ENCODE results near the gene ATOH8. TPM values are rescaled to one million over a fixed set of nuclear protein-coding genes. Genes with fewer than 3 reads are reported as not detected.
A peak's percentile ranks its signal among the peaks of the same experiment; 100 is the strongest.

The ATOH8 gene
- total RNA-seq, 1 donor from 2014 or later = 13.7 TPM

- TF ChIP-seq, protein P1, sequence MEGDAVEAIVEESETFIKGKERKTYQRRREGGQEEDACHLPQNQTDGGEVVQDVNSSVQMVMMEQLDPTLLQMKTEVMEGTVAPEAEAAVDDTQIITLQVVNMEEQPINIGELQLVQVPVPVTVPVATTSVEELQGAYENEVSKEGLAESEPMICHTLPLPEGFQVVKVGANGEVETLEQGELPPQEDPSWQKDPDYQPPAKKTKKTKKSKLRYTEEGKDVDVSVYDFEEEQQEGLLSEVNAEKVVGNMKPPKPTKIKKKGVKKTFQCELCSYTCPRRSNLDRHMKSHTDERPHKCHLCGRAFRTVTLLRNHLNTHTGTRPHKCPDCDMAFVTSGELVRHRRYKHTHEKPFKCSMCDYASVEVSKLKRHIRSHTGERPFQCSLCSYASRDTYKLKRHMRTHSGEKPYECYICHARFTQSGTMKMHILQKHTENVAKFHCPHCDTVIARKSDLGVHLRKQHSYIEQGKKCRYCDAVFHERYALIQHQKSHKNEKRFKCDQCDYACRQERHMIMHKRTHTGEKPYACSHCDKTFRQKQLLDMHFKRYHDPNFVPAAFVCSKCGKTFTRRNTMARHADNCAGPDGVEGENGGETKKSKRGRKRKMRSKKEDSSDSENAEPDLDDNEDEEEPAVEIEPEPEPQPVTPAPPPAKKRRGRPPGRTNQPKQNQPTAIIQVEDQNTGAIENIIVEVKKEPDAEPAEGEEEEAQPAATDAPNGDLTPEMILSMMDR (conservative IDR thresholded peaks at IDR 0.05) = peak; percentile 39
- H3K36me3 Mint-ChIP-seq = no peaks in the 10 kb centered on the region
- DNase-seq (ENCODE audit: extremely low spot score, unreplicated experiment) = peak; percentile 96
- peak overlapping the region; percentile 15 for H3K27ac Mint-ChIP-seq
- no peaks in the 10 kb centered on the region for H3K9me3 Mint-ChIP-seq
- peaks cover 55% of the 10 kb centered on the region for H3K4me1 Mint-ChIP-seq (ENCODE audit: unreplicated experiment)
- H3K4me3 Mint-ChIP-seq = peak overlapping the region; percentile 67
- H3K27me3 Mint-ChIP-seq = peaks cover 2% of the 10 kb centered on the region
Measured at GRCh38 chr2:85772019-85772745, 18.4 kb downstream of the ATOH8 start.

GRCh38 chr2:85772841-85773491 is 19.2 kb downstream of the ATOH8 start:
- Mint-ChIP-seq H3K9me3 (no peaks in the 10 kb centered on the region), H3K27ac (peak overlapping the region; percentile 15), H3K4me3 (peak overlapping the region; percentile 67), H3K27me3 (peaks cover 2% of the 10 kb centered on the region), H3K36me3 (no peaks in the 10 kb centered on the region), H3K4me1 (ENCODE audit: unreplicated experiment) (peaks cover 61% of the 10 kb centered on the region)
- TF ChIP-seq, protein P1 (conservative IDR thresholded peaks at IDR 0.05) = no peak
- DNase-seq (ENCODE audit: extremely low spot score, unreplicated experiment) = no peak

GRCh38 chr2:85773692-85774091 is 19.9 kb downstream of the ATOH8 start:
- Mint-ChIP-seq H3K4me1 (ENCODE audit: unreplicated experiment) (peaks cover 59% of the 10 kb centered on the region), H3K9me3 (no peaks in the 10 kb centered on the region), H3K27me3 (peaks cover 2% of the 10 kb centered on the region), H3K4me3 (no peak overlapping the region), H3K27ac (no peak overlapping the region), H3K36me3 (no peaks in the 10 kb centered on the region)
- no peak for DNase-seq (ENCODE audit: extremely low spot score, unreplicated experiment)
- TF ChIP-seq, protein P1 (conservative IDR thresholded peaks at IDR 0.05) = no peak

DNA sequence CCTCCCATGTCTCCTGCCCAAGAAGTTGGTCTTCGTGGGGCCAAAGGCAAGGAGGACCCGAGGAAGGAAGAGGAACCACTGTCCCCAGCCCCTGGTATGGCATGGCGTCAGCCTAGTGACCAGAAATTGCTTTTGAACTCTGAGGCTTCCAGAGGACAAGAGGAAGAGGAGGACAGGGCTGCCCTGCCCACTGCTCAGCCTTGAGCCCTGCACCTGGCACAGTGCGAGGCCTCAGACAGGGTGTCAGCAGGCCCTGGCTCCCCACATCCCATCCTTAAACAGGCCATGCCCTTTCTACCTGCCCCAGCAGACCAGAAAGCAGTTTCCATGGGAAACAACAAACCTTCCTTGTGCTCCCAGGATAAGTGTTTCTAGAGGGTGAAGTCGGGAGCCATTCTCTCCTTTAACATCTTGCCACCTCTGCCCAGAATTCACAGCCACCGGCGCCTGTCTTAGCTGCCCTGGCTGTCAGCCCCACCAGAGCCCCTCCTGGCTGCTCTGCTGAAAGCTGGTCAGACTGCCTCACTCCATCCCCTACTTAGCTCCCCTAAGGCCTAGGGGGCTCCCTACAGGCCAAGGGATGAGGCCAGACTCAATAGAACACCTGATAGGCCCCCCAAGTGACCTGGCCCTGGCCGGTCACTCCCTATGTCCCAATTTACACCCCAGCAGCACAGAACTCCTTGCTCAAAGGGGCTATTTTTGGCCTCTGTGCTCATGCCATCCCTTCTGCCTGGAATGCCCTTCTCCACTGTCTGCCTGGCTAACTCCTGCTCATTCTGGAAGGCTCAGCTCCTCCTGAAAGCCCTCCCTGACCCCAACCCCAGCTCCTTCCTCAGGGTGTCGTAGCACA is 20.6 kb downstream of the ATOH8 start:
- Mint-ChIP-seq H3K27ac (no peak overlapping the region), H3K36me3 (no peaks in the 10 kb centered on the region), H3K27me3 (peaks cover 2% of the 10 kb centered on the region), H3K9me3 (no peaks in the 10 kb centered on the region), H3K4me1 (ENCODE audit: unreplicated experiment) (peaks cover 55% of the 10 kb centered on the region), H3K4me3 (peak overlapping the region; percentile 45)
- TF ChIP-seq, protein P1 (conservative IDR thresholded peaks at IDR 0.05) = no peak
- DNase-seq (ENCODE audit: extremely low spot score, unreplicated experiment) = no peak

DNA sequence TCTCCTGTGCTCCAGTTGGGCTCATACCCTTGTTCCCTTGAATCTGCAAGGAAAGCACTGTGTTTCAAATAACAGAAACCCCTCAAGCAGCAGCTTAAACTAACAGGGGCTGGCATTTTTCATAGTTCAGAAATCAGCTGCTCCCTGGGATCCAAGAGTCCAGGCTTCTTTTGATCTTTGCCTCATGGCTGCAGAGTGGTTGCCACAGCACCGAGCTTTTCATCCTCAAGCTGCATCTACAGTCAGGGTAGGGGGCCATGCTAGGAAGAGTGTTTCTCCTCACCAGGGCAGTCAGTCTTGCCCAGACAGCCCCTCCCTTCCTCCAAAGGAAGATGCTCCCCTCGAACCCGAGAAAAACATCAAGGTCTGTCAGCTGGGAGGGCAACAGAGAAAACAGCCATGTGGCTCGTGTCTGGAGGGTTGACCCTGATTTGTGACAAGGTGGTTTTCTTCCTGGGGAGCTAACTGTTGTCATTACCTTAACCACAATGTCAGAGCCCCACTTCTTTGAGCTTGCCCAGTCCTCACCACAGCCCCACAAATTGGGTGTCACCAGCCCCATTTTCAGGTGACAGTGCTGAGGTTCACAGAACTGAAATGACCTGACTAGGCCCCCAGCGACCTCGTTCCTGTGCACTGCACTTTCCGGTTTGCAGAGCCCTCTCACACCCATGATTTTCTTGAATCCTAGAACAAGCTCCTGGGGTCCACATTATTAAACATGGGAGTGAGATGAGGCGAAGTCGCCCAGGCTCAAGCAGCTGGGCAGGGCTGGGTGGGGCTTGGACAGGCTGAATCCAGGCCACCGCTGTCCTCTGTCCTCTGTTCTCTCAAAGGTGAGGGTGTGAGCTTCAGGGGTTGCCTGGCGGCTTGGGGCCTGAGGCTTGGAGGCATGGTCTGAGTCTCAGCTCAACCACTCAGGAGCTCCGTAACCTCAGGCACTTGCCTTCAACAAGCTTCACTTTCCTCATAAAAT is 21.9 kb downstream of the ATOH8 start:
- TF ChIP-seq, protein P1 (conservative IDR thresholded peaks at IDR 0.05) = no peak
- H3K27me3 Mint-ChIP-seq = peaks cover 2% of the 10 kb centered on the region
- H3K4me1 Mint-ChIP-seq (ENCODE audit: unreplicated experiment) = peaks cover 50% of the 10 kb centered on the region
- no peaks in the 10 kb centered on the region for H3K9me3 Mint-ChIP-seq
- H3K4me3 Mint-ChIP-seq = no peak overlapping the region
- no peak overlapping the region for H3K27ac Mint-ChIP-seq
- no peak for DNase-seq (ENCODE audit: extremely low spot score, unreplicated experiment)
- no peaks in the 10 kb centered on the region for H3K36me3 Mint-ChIP-seq

Data from type B pancreatic cell (in vitro differentiated cells).